HG03457 (cell line): ENCODE data around the gene SLC9A4.

Experiments
- ATAC-seq: cut with Tn5 transposase; IDR thresholded peaks from one replicate; pipeline ENCODE4 v1.9.1; 2021; ENCODE audit warnings: moderate number of reproducible peaks; ENCODE audit not compliant: unreplicated experiment

Gene SLC9A4

DNA sequence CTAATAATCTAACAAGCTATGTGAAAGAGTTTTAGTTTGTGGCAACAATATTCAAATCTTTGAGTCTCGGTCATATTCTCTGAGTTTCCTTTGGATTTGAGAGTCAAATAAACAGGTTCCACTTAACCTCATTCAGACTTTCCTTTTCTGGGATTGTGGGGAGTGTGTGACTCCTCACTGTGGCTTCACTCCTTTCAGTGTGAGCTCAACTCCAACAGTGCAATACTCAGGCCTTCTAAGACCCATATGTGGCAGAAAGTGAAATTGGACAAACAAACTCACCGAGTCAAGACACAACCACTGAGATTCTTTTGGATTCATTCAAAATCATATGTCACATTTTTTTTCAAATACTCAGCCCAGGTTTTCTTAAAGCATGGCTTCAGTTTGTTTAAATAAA, 25.4 kb downstream of the SLC9A4 start:
- ATAC-seq: no peak

DNA sequence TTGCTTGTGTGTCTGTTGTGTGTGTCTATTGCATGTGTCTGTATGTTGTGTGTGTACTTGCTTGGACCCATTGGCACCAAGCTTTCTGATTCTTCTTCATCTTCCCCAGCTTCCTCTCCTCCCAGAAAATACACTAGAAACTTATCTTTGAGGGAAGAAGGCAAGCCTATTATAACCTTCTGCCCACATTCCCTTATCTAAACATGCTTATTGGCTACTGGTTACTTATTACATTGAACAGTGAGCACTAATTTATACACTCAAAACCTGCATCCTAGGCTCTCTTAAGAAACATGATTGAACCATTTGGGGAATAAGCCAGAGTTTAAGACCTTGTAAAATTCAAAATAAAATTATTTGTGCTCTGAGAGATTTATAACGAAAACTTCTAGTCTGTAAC, 26.5 kb downstream of the SLC9A4 start:
- no peak for ATAC-seq

DNA sequence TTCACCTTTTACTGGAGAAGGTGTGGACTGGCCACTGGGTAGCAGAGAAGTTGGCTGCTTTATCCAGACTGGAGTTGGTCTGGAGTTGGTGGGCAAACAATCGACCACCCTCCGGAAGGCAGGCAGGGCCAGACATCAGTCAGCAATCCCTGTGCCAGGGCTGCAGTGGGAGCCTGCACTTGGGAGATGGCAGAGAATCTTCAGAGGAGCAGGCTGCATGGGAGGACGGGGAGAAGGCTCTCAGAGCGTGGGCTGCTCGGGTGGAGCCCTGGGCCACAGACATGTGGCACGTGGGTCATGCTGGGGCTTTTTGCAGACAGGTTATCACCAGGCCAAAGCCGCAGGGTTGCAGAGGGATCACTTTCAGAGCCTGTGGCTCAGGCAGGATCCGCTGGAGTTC, 29.6 kb downstream of the SLC9A4 start:
- no peak for ATAC-seq

DNA sequence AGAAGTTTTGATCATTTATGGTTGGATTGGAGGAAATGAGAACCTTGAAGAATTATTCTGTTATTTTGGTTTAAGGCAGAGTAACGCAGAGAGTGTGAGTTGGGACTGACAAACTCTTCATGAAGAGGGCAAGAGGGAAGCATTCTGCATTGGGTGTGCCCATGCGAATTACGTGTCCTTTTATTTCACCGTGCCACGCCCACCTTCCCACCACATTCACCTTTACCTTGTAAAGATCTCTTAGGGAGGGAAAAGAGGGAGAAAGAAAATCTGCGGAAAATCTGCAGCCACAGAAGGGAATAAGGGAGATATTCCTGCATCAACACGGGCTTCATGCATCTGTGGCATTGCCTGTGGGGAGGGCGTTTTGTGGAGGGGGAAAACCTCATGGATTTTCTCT, 31.8 kb downstream of the SLC9A4 start:
- ATAC-seq: no peak

DNA sequence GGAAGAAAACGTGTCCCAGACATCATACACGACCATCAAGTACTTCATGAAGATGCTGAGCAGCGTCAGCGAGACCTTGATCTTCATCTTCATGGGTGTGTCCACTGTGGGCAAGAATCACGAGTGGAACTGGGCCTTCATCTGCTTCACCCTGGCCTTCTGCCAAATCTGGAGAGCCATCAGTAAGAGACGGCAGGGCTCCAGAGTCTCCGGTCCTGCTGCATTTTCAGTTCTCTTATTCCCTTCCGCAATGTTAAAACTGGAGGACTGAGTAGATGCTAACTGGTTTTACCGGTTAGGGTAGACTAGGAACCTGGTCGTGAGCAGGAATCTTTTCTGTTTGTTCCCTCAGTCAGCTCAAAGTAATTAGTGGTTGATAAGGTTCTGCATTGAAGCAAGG, 32.3 kb downstream of the SLC9A4 start:
- no peak for ATAC-seq

DNA sequence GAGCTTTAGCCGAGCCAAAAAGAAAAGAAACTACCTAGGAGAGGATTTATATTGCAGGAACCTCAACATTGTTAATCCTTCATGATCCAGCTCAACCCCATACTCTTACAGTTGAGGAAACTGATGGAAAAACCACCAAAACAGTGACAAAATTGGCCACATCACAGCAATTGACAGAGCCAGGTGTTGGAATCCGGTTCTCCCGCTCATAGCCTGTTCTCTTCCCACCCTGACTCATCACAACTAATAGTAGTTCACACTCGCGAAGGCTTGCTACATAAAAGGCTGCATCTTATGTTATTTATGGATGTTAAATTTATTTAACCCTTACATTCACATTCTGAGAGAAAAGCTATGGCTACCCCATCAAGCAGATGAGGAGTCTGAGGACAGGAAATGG, 33.7 kb downstream of the SLC9A4 start:
- no peak for ATAC-seq

DNA sequence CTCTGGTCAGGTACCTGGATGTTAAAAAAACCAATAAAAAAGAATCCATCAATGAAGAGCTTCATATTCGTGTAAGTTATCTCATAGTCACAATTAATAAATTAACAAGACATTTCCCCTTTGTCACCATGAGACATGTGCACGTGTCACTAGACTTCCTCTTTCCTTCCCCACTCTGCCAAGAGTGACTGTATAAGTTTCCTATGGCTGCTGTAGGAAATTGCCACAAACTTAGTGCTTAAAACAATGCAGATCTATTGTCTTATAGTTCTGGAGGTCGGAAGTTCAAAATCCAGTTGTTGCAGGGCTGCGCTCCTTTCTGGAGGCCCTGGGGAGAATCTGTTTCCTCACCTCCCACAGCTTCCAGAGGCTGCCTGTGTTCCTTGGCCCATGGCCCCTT, 35.8 kb downstream of the SLC9A4 start:
- ATAC-seq: no peak

DNA sequence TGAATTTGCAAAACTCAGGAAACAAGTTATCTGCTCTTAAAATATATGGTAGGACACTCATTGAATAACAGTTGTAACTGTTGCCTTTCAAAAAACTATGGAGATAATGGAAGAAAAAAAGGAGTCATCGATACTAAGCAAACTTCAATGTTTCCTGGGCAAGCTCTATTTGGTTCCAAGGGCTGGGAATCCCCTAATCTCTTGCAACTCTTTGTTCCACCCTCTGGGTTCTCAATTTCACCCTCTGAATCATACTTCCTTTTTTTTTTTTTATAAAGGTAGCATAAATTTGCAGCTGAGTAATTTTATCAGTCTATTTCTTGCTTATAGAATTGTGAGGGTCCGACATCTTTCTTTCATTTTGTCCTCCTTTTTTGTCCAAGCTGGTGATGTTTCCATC, 36.7 kb downstream of the SLC9A4 start:
- no peak for ATAC-seq

DNA sequence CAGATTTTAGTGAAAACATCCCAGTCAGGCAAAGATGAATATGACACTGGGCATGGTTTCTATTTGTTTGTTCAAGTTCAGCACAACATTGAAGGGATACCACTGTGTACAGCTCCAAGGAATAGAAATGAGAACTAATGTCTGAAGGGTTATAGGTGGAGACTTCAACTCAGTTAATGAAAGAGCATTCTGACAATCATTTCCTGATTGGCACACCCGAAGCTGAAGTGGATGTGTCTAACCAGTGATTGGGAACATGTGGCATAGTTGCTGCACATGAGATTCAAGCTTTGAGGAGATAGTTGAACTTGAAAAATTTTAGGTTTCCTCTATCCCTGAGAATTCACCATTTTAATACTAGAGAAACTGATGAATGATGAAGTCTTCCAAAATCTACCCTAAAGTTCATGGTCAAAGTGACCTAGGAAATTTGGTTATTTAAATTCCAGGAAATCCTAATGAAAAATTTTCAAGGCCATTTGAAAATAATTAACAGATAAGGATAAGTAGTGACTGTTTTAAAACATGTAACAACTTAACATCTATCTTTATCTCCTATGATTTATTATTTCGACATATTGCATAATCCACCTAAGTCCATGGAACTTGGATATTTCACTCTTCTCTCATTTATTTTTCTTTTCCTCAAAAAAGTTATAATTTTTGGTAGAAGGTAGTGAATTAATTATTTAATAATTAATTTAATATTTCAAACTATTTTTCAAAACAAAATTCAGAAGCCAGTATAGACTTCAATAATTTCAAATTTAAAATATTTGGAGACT, 38.0 kb downstream of the SLC9A4 start:
- no peak for ATAC-seq

DNA sequence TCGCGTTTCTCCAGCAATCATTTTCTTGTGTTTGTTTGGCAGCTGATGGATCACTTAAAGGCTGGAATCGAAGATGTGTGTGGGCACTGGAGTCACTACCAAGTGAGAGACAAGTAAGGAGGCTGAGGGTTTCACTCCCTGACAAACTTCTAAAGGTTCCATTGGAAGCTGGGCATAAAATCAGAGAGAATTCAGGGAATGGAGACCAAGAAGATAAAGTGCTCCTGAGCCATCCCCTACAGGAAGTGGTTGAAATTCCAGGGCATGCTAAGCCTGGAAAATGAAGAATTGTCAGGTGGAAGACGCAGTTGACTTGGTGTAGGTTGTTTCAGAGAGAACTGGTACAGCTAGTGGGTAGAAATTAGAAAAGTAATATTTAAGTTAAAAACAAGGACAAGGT, 39.1 kb downstream of the SLC9A4 start:
- ATAC-seq: no peak

DNA sequence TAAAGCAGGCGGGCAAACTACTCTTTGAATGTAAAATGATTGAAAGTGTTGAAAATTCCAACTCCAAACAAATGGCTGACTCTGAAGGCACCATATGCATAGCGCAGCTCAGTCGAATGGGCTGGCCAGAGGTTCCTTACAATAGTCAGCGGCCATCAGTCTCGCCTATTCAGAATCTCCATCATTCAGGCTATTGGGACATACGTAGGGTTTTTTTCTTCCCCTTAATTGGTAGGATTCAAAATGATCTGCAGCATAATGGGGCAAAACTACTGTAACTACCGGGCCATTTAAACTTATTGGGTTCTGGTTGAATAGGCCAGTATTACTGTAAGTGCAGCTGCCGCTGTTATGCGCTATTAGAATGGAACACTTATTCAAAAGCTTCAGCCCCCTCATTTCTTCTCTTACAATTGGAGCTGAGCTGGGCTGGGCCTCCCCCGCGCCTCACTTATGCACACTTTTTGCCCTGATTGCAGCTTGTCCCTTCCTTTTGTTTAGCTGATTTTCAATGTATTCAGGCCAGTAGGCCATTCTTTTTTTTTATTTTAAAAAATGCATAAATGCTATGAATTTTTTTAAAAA, 40.4 kb downstream of the SLC9A4 start:
- ATAC-seq: no peak

DNA sequence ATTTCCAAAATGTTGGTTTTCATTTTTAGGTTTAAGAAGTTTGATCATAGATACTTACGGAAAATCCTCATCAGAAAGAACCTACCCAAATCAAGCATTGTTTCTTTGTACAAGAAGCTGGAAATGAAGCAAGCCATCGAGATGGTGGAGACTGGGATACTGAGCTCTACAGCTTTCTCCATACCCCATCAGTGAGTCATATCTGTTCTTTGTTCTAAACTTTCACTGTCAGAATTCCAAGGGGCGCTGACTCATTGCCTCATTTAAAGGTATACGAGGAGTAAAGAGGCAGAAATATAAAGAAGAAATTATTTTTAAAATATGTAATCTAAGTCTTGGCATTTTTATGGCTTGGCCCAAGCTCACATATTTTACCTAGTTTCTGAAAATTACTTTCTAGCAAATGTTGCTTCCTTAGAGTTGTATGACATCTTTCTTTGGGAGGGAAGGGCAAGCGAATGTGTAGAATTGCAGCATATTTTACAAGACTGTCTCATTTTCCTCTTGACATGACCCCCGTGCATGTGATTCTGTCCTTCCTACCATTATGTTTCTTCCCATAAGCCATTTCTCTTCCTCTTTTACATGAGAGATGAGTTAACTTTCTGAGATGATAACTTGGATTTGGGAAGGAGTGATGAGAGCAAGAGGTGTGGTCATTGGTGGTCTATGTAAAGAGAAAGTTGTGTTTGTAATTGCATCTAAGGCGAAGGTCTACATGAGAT, 41.2 kb downstream of the SLC9A4 start:
- ATAC-seq: no peak

DNA sequence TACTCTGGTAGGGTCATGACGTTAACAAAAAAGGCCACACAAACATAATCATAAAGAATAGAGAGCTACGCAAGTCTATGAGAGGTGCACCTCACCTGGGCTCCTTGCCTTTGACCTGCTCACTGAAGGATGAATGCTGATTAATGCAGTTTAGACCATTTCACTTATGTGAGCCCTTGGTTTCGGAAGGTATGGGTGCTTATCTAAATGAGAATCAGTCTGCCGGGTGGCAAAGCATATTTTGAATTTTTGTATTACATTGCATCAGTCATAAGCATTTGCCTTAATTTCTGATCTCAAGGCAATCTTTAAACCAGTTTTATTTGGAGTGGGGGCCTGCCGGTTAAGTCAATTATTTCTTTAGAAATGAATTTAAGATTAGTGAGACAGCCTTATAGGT, 42.8 kb downstream of the SLC9A4 start:
- no peak for ATAC-seq

DNA sequence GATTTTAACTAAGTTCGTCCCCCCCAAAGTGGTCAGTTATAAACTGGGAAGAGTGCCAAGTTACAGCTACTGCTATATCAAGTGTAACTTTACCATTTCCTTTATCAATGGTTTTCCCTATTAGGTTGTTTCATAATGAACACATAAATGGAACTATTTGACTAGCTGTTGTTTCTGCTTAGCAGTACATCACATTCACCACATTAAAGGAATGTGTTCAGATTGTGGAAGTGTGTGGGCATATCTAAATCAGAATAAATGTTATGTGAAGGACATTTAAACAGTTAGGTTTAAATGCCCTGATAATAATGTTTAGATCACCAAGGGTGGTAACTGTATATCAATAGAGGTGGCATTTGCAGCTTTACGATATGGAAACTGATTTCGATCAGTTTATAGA, 45.1 kb downstream of the SLC9A4 start:
- ATAC-seq: no peak

DNA sequence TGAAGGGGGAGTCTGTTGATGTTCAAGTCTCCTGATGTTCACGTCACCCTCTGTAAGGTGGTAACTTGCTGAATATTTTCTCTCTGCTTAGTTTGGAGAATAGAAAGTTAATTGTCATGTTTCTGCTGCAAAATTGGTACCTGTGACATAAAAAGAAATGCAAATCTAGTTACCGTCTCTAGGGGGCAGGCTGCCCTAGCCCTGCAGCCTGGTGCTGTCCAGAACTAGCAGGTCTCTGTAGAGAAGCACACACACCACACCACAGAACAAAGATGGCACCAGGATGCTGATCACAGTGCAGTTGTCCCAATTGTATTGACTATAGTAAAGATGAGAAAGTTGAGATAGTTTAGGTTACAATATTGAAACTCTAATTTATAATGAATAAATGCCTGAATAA, 47.0 kb downstream of the SLC9A4 start:
- ATAC-seq: no peak

DNA sequence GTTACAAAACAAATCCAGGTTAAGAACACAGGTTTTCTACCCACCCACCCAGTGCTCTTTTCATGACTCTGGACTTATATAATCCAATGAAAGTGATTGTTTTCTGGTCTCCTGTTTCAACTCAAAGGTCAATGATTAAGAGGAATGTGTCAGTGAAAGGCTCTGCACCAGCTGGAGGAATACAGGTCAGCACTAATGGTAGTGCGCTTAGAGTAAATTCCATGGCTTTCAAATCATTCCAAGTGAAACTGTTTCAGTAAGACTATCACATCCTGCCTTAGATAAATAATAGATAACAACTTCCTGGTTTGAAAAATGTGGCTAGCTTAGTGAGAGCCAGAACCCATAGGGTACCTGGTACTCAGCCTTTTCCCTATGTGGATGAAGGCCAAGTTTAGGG, 47.8 kb downstream of the SLC9A4 start:
- ATAC-seq: no peak

DNA sequence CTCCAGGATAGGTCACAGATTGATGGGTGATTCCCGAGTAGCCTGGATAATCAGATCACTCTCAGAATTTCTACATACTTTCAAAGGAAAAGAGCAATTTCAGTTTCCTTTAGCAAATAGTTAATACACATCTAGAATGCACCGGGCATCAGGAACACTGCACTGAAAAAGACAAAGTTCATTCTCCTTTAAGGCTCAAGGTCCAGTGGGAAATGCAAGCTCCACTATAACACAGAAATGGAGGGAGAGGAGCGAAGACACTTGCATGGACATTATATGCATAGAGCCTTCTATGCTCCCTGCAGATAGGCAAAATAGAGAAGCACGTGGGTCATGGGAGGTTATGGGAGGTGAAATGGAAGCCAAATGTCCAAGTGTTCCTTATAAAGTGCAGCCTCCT, 49.1 kb downstream of the SLC9A4 start:
- ATAC-seq: no peak

DNA sequence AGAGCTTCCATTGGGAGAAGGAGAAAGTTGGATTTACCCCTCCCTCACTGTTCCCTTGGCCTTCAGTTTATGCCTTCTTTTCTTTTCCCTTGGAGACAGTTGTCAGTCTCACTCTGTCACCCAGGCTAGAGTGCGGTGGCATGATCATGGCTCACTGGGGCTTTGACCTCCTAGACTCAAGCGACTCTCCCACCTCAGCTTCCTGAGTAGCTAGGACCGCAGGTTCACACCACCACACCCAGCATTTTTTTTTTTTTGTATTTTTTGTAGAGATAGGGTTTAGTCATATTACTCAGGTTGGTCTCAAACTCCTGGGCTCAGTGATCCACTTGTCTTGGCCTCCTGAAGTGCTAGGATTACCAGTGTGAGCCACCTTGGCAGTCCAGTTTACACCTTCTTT, 49.9 kb downstream of the SLC9A4 start:
- no peak for ATAC-seq

DNA sequence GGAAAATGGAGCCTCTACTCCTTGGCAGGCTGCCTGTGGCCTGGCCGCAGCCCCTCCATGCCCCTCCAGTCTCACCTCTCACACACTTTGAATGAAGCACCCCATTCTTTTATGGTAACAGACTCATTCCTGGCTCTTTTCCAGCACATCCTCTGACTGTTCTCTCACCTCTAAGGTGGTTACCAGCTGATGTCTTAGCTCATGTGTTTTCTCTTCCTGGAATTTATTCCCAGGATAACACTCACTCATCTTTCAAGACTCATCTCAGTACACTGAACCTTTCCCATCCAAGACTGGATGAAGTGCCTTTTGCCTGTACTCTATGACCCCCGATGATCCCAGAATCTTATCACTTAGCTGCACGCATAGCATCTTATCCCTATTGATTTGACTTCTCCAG, 50.6 kb downstream of the SLC9A4 start:
- no peak for ATAC-seq

DNA sequence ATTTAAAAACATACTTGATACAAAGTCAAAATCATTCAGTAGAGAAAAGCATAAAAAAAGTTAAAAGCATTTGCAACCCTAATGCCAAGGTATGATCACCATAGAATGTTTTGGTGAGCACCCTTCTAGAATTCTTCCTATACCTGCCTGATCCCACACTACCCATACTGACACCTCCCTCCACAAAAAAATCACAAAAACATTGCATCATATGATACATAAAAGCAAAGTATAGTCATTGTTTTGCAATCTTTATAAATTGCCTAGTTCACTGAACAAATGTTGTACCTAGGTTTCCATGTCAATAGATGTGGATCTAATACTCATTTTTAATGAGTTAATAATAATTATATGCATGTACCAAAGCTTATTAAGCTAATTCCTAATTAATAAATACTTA, 54.1 kb downstream of the SLC9A4 start:
- ATAC-seq: no peak

DNA sequence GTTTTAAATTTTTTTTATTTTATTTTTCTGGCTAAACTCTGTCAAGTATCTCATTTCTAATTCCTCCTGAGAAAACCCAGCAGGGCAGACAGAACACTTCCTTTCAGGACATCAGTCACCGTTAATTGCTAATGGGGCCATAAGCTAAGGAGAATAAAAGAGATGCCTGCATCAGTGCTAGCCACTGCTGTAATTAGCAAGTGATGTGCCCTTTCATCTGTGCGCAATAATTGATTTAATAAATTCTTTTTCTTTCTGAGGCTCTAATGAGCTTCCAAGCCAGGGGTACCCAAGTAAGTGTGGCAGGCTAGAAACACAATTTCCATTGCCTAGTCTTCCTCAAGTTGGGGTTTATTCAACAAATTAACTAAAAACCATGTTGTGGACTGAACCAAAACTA, 65.5 kb downstream of the SLC9A4 start:
- ATAC-seq: no peak

DNA sequence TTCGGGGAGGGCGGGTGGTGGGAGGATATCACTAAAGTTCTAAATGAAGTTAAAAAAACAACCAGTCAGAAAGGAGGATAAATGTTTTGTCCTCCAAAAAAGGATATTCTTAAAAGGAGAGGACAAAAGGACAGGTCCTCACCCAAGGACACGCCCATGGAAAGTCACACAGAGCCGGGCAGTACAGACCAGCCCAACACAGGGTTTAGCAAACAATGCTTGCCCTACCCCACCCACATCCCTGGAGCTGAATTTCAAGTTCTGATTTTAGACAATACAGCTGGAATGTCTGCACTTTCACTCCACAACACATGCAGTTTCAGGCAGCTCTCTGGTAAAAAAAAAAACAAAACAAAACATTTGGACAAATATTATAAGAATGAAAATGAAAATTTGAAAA, 67.9 kb downstream of the SLC9A4 start:
- ATAC-seq: no peak
